HG03521 (cell line): ENCODE results near the gene BEST3.

Experiments
- ATAC-seq: cut with Tn5 transposase; IDR thresholded peaks from one replicate; pipeline ENCODE4 v1.9.1; 2021; ENCODE audit warnings: mild to moderate bottlenecking, moderate library complexity; ENCODE audit not compliant: unreplicated experiment

BEST3 gene

DNA sequence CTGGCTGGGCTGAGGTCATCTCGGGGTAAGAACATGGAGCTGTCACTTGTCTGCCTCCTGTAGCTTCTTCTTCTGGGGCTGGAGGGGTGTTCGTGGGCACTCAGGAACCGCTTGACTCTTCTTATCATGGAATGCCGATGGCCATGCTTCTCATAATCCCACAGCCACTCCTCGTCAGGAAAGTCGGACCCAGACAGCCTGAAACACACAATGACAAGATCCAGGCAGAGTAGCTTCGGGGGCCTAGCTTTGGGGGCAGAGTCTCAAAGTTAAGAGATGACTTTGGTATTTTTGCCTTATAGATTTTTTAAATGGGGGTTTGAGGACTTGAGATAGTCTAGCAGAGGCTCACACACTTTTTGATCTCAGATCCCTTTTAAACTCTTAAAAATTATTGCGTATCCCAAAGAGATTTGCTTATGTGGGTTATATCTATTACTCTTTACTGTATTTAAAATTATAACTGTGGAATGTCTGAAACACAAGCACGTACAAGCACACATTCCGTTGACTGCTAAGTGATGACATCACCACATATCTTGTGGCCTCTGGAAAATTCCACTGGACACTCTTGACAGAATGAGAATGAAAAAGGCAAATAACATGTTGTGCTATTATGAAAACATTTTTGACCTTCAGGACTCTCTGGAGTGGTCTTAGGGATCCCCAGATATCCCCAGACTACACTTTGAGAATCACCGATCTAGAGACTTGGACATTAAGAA, 43.3 kb downstream of the BEST3 start:
- no peak for ATAC-seq

DNA sequence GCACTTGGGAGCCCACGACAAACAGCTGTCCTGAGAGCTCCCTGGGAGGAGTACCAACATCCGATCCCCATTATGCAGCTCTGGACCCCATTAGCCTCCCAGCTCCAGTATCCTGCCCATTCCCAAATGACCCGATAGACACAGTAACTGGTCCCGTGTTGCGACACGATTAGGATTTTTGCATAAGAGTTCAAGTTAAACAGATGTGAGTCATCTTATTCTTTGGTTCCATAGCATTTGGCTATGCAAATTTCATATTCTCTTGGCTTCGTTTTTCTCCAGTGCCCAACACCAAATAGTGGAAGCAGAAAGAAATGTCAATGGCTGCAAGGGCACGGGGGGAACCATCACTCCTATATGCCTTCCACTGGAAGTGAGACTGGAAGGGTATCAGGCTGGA, 45.4 kb downstream of the BEST3 start:
- ATAC-seq: no peak

DNA sequence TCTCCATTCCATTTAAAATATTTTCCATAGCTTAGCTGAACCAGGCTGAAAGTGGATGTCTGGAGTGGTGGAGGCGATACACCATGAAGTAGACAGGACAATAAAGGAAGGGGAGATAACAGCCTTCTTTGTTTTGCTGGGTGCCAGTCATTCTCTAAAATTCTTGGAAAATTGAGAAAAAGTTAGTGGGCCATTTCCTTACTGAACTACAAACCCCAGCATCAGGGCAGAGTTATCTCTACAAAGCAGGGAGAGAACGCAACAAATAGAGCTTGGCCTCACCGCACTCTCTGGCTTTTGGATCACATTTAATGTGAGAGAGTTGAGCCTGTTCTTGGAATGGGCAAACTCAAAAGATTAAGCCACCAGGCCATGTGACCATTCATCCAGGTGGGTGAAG, 47.2 kb downstream of the BEST3 start:
- ATAC-seq: no peak

DNA sequence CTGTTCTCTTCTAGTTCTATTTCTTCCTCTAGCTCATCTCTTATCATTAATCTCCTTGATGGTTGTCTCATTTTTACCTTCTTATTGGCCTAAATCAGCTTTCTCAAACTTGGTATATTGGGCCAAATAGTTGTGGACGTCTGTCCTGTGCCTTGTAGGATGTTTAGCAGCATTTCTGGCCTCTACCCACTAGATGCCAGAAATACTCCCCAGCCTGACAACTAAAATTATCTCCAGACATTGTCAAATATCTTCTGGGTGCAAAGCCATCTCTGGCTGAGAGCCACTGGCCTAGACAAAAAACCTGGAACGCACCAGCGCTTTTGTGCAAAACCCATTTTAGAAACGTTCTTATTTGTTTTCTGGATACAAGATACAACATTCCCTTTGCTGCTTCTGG, 49.6 kb downstream of the BEST3 start:
- ATAC-seq: no peak

DNA sequence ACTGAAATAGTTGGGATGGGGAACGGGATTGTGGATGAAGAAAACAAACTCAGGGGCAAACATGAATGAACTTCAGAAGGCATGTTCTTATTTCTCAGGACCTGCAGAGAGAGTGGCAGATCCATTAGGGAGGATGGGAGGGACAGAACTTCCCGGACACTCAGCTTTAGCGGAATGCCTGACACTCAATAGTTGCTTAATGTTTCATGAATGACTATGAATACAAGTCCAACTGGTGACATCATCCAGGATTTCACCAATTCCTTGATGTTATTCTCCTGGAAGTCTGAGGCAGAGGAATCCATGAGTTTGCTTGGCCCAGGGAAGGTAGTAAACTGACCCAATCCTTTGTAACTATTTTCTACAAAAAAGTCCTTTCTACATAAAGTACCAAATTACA, 50.6 kb downstream of the BEST3 start:
- no peak for ATAC-seq

DNA sequence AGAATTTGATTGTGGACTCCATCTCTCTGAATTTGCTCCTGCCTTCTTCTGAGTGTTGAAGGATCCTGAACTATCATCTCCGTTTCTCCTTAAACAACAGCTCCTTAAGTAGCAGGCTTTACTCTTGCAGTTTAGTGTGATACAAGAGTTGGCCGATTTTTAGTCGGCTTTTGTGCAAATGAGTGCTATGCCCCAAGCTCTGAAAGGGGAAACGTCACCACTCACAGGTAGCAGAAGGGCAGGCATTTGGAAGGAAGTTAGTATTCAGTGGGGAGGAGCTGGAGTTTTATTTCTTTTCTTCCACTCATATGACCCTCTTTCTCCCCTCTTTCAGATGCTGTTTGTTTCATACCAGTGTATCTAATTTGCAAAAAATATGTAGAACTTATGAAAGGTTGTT, 51.9 kb downstream of the BEST3 start:
- no peak for ATAC-seq

DNA sequence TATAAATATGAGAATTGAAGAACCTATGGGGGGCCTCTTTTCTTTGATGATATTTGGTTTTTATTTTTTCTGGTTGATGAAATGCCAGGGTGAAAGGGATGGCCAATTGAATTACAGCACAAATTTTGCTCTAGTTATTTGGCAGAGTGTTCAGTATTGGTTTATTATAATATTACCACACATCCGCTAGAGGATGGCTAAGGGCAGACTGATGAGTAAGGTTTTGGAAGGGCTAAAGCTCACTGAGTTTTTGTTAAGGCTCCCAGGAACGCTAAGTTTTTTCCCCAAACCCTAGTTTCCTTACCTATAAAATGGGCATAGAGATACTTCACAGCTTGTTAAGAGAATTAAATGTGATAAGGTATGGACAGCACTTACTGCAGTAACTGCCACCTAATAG, 54.1 kb downstream of the BEST3 start:
- ATAC-seq: no peak

DNA sequence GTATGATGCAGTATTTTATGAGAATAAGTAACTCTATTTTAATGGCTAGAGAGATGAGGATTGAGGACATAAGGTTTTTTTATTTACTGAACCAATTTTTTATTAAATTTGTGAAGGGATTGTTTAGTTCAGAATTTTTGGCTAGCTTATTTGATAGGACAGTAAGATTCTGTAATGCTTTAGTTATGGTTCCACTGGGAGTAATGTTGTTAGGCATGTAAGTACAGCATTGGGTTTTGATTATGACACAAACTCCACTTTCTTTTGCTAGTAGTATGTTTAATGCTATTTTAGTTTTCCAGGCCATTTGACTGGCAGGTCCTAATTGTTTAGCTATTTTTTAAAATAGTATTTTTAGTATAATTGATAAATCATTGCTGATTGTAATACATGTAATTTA, 54.6 kb downstream of the BEST3 start:
- ATAC-seq: no peak

DNA sequence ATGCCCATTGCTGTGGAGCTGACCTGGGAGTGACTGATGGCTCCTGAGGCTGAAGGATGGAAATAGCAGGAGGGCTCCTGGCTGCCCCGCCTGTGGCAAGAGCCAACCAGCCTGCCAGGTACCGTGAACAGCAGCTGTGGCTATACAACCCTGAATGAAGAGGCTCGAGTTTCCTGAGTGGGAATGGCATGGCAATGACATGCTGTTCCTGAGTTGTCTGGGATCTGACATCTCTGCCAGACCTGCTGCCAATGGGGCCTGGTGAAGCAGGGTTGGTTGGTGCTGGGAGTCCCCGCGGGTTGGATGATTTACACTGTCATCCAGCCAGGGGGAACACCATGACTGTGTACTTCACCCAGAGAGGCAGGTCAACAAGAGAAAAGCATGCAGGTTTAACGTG, 56.6 kb downstream of the BEST3 start:
- ATAC-seq: no peak

DNA sequence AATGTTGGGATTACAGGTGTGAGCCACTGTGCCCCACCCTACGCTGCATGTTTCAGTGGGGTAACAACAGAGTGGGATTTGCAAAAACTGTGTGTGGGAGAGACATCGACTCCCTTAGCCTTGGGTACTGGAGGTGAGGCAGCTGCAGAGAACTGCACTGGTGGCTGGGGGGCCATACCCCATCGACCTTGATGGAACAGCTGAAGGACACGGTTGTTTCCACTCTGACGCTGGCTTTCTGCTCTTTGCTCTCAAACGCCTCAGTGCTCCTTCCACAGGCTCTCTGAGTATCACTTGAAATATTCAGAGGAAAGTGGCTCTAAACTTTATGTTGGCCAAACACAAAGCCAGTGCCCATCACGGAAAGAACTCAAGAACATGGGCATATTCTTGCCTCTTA, 57.6 kb downstream of the BEST3 start:
- no peak for ATAC-seq

DNA sequence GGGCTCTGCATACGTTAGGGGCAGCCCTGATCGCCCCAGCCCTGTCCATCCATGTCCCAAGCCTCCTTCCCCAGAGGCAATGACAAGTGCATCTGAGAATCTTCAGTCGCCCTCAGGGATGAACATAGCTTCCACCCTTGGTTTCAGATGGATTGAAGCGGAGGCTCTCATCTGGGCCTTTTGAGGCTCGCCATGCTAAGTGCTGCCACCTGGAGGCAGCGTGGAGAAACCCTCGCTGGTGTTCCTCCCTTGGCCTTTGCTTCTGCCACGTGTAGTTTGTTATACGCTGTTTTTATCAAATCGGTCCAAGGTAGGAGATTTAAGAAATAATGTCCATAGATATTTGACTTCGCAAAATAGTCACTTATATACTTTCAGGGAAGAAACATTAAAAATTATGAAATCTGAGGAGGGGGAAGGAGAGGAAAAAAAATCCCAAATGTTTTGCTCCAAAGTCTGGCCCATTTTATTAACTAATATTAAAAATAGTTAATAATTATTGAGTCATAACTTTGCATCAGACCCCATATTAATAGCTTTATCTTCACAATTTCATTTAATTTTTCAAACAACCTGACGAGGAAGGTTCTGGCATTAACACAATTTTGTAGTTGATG, 59.6 kb downstream of the BEST3 start:
- peak; percentile 88 for ATAC-seq

DNA sequence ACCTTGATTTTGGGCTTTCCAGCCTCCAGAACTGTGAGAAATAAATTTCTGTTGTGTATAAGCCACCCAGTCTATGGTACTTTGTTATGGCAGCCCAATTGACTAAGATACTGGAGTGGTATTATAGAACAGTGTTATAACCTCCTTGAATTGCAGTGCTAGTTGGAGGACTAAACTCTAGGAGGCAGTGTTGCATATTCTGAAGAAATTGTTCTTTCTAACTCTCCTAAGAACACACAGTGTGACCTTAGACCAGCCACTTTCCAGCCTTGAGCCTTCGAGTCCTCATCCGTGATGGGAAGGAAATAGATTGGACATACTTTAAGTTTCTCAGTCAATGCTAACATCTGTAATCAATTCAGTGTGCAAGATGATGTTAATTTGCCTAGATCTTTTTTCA, 66.0 kb downstream of the BEST3 start:
- ATAC-seq: no peak

DNA sequence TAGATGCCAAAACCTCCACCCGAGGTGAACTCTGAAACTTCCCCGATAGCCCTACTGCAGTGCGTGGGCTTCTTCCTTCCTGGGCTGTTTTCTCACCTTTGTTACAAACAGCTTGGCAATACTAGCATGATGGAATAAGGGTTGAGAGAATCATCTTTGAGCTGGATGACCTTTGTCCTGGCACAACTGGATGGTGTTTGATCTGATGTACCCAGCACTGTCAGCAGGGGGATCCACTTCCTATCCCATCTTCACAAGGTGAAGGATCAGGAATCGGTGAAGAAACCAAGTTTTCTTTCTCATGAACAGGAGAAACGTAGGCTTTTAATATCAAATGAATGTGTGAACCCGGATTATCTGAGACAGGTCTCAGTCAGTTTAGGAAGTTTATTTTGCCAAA, 68.9 kb downstream of the BEST3 start:
- no peak for ATAC-seq

DNA sequence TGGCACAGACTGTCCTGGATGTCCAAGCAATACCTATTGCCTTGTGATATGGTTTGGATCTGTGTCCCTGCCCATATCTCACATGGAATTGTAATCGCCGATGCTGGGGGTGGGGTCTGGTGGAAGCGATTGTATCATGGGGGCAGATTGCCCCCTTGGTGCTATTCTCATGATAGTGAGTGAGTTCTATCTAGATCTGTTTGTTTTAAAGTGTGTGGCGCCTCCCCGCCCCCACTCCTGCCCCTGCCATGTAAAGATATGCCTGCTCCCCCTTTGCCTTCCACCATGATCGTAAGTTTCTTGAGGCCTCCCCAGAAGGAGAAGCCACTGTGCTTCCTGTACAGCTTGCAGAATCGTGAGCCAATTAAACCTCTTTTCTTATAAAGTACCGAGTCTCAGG, 71.6 kb downstream of the BEST3 start:
- no peak for ATAC-seq

DNA sequence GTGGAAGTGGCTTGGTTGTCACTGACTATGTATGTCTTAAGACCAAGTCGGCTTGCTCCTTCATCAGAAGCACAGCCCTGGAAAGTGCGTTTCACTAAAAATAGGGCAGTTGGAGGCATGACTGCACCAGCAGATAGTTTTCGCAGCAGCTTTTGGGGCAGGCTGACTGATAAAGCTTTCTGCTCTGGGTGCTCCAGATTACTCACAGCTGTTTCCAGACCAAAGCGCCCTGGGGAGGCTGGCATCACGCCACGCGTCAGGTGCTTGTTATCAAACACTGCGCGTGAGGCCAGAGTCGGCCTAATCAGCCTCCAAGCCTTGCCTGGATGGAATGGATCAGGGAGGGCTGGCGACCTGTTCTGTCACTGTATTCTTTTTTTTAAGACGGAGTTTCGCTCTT, 75.1 kb downstream of the BEST3 start:
- ATAC-seq: no peak

DNA sequence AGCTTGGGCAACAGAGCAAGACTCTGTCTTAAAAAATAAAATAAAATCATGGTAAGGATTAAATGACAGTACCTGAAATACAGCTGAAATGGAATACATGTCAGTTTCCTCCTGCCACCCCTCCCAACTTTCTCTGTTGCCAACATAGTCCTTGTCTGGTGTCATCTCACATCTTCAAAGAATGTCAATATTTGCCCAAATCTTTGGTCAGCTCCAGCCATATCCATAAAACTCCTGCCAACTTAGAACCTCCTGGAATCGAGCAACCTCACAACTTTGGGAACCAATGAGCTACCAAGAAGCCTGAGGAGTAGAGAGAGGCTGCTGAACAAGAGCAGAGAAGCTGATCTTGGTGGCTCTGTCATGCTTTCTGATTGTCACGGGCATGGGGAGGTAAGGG, 77.6 kb downstream of the BEST3 start:
- no peak for ATAC-seq

DNA sequence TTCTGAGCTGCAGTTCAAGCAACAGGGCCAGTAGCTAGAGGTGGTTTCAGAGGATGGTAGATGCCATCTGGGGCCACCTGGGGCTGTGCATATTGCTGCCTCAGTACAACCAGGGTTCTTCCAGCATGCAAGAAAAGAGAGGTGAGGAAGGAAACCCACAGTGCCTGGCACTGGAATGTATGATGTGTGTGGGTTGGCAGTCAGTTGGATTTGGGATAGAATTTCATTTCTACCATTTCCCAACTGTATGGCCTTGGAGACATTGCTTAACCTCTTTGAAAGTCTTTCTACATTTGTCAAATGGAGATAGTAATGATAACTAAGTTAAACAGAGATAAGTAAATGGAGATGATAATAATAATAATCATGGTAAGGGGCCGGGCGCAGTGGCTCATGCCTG, 78.2 kb downstream of the BEST3 start:
- no peak for ATAC-seq

DNA sequence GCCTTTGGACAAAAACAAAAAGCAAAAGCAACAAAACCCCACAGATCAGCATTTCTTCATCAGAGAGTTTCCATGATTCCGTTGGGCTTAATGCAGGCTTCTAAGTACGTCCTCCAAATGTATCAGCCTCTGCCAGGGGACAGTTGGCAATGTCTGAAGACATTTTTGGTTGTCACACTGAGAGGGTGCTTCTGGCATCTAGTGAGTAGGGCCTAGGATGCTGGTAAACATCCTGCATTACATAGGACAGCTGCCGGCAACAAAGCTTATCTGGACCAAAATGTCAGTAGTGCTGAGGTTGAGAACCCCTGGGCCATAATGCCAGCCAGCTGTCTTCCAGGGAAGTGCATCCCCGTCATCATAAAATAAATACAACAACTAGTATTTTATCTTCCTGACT, 79.0 kb downstream of the BEST3 start:
- no peak for ATAC-seq

DNA sequence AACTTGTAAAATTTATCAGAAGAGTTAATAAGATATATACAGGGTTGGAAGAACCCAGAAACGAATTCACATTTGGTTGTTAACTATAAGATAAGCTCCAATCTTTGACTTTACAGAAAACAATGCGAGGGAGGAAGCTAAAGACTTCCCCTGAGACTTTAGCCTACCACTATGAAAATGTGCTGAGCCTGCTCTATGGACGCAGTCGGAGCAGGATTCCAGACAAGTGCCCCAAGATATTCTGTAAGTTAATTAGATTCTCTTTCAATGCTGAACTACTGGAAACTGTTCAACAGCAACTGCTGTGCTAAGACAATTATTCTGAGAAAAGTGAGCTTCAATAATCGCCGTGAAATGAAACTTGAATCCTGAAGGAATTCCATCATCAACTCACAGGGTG, 80.1 kb downstream of the BEST3 start:
- no peak for ATAC-seq

DNA sequence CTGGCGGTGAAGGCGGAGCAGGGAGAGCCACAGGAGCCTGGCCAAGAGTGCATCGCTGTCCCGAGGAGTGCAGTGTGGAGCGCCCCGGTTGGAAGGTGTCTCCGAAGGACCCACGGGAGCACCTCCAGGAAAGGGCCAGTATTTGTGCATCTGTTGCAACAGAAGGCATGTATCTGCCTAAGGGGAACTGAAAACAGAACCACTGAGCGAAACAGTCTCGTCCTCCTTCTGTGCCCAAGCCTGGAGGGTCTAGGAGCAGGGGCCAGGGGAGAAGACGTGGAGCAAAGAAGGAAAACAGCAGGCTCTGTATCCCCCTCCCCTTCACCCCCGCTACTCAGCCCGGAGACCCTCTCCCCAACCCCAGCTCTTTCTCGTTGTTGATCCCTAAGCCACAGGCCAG, 83.1 kb downstream of the BEST3 start:
- no peak for ATAC-seq

DNA sequence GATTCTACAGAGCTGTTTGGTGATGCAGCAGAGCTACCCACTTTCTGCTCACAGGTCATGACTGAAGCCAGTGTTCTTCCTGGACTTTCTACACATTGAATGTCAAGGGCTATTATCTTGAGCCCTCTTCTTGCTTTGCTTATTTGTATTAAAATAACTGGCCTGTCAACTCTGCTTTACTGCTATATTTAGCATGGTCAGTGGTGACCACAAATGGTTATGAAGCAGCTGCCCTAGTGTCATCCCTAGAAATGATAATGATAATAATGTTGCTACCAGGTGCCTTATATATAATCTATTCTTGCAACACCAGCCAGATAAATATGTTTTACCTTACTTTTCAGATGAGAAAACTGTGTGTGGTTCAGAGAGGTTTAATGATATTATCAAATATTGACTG, 85.8 kb downstream of the BEST3 start:
- no peak for ATAC-seq

DNA sequence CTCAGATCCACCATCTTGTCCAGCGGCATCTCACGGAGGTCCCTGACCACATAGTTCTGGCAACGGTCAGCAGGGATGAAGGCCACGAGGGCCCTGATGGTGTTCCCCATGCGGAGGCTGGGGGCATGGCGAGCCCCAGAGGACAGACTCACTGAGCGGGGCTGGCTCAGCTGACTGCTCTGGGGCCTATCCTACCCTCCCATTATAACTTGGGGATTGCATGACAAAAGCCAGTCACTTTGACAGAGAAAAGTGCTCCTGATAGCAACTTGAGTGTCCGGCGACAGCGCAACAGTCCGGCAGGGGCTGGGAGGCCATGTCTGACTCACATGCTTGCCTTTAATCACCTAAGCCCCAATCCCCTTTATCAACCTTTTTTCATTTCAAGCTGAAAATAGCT, 88.4 kb downstream of the BEST3 start, which contains the start of gene LRRC10:
LRRC10 (minus strand) TSS at position 179 of the 400 bp plus-strand sequence; CDS start at position 110, 69 bp downstream.
- no peak for ATAC-seq

DNA sequence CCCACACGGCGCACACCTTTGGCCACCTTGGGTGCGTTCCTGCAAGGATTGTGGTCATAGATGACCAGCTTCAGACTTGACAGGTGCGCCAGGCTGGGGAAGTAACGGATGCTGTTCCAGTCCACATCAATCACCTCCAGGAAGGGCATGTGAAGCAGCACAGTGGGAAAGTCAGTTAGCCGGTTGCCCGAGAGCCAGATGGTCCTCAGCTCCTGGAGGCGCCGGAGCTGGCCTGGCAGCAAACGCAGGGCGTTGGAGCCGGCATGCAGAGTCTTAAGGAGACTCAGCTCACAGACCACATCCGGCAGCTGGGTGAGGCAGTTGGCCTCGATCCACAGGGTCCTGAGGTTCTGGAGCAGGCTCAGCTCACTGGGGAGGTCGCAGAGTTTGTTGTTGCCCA, 89.0 kb downstream of the BEST3 start:
- no peak for ATAC-seq
